Calu3 (cell line): ENCODE data around the gene ARHGEF16. TPM values are rescaled to one million over a fixed set of nuclear protein-coding genes. Genes with fewer than 3 reads are reported as not detected.

Source experiments
- BruUV-seq: library from RNA; stranded (reverse); fragments of 400-500 nt; replicated peaks from 2 replicates; lab custom pipeline; 2021; lab: Mats Ljungman, UMichigan
- CTCF ChIA-PET: fragments of 300-600 bp; sonication (Branson Sonifier 250); formaldehyde crosslinking; loops from one replicate; lab custom pipeline; 2022; ENCODE audit warnings: antibody characterized with exemption; lab: Charles Lee
- DNase-seq: peaks from one replicate; pipeline ENCODE4 v3.0.0; 2022
- H3K27ac Mint-ChIP-seq: one replicate; pipeline ENCODE4 v1.8.0; 2022; ENCODE audit warnings: mixed read lengths; ENCODE audit not compliant: unreplicated experiment
- H3K27me3 Mint-ChIP-seq: one replicate; pipeline ENCODE4 v1.8.0; 2022; ENCODE audit warnings: mixed read lengths; ENCODE audit not compliant: unreplicated experiment
- H3K36me3 Mint-ChIP-seq: one replicate; pipeline ENCODE4 v1.8.0; 2022; ENCODE audit warnings: mild to moderate bottlenecking, moderate library complexity, mixed read lengths; ENCODE audit not compliant: insufficient read depth, unreplicated experiment
- H3K4me1 Mint-ChIP-seq: one replicate; pipeline ENCODE4 v1.8.0; 2022; ENCODE audit warnings: mild to moderate bottlenecking, low read depth, mixed read lengths; ENCODE audit not compliant: unreplicated experiment
- H3K4me3 Mint-ChIP-seq: one replicate; pipeline ENCODE4 v1.8.0; 2022; ENCODE audit warnings: mild to moderate bottlenecking, low read depth, moderate library complexity, mixed read lengths; ENCODE audit not compliant: unreplicated experiment
- H3K9me3 Mint-ChIP-seq: one replicate; pipeline ENCODE4 v1.8.0; 2022; ENCODE audit warnings: low read depth, mixed read lengths; ENCODE audit not compliant: unreplicated experiment
- intact Hi-C: fragments of 100-400 bp; cut with micrococcal nuclease; formaldehyde crosslinking; loops from one replicate; pipeline ENCODE4 v1.10.0; 2022; ENCODE audit not compliant: unreplicated experiment
- total RNA-seq: library from RNA; stranded (reverse); gene quantifications from 2 replicates; pipeline ENCODE4 v1.2.3, GENCODE V29; 2022
- TF ChIP-seq, protein P1 (sequence below): fragments of 200-600 bp; IDR thresholded peaks from one replicate; pipeline ENCODE4 v1.8.0; 2022; ENCODE audit warnings: antibody characterized with exemption; ENCODE audit not compliant: unreplicated experiment

ARHGEF16 gene
- total RNA-seq, 1 experiment from 2014 or later, result 24.2 TPM

DNA sequence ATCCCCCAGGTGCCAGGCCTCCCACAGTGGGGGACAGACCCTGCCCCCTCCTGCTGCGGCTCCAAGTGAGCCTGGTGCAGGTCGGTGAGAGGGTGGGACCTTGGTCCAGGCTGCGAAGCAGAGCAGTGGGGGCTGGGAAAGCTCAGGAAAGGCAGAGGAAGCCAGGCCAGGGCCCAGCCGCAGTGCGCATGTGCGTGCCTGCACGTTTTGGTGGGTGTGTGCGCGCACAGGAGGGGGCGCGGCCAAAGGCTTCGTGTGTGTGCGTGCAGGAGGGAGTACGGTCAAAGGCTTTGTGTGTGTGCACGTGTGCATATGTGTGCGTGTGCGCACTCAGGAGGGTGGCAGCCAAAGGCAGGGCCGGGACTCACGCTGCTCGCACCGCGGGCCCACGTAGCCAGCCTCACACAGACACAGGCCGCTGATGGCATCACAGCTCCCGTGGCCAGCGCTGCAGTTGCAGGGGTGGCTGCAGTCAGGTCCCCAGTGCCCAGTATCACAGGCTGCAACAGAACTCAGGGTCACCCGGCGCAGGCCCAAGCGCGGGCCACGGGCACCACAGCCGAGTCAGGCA, 45.9 kb downstream of the ARHGEF16 start:
- H3K36me3 Mint-ChIP-seq, result peaks cover 10% of the 10 kb centered on the region
- no peak overlapping the region for H3K4me3 Mint-ChIP-seq
- no peak overlapping the region for H3K27ac Mint-ChIP-seq
- CTCF ChIA-PET, result no interaction called here
- intact Hi-C loops, result no loop called here
- H3K4me1 Mint-ChIP-seq, result no peaks in the 10 kb centered on the region
- no peak for DNase-seq
- no TSS peak for BruUV-seq
- H3K9me3 Mint-ChIP-seq, result no peaks in the 10 kb centered on the region
- H3K27me3 Mint-ChIP-seq, result no peaks in the 10 kb centered on the region
- TF ChIP-seq, protein P1, sequence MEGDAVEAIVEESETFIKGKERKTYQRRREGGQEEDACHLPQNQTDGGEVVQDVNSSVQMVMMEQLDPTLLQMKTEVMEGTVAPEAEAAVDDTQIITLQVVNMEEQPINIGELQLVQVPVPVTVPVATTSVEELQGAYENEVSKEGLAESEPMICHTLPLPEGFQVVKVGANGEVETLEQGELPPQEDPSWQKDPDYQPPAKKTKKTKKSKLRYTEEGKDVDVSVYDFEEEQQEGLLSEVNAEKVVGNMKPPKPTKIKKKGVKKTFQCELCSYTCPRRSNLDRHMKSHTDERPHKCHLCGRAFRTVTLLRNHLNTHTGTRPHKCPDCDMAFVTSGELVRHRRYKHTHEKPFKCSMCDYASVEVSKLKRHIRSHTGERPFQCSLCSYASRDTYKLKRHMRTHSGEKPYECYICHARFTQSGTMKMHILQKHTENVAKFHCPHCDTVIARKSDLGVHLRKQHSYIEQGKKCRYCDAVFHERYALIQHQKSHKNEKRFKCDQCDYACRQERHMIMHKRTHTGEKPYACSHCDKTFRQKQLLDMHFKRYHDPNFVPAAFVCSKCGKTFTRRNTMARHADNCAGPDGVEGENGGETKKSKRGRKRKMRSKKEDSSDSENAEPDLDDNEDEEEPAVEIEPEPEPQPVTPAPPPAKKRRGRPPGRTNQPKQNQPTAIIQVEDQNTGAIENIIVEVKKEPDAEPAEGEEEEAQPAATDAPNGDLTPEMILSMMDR, result no peak

GRCh38 chr1:3501437-3501836, 47.0 kb downstream of the ARHGEF16 start:
- TF ChIP-seq, protein P1, result no peak
- intact Hi-C loops, result no loop called here
- H3K4me3 Mint-ChIP-seq, result no peak overlapping the region
- H3K36me3 Mint-ChIP-seq, result peaks cover 10% of the 10 kb centered on the region
- H3K4me1 Mint-ChIP-seq, result no peaks in the 10 kb centered on the region
- CTCF ChIA-PET, result no interaction called here
- H3K27ac Mint-ChIP-seq, result no peak overlapping the region
- no TSS peak for BruUV-seq
- H3K9me3 Mint-ChIP-seq, result no peaks in the 10 kb centered on the region
- no peak for DNase-seq
- no peaks in the 10 kb centered on the region for H3K27me3 Mint-ChIP-seq

DNA sequence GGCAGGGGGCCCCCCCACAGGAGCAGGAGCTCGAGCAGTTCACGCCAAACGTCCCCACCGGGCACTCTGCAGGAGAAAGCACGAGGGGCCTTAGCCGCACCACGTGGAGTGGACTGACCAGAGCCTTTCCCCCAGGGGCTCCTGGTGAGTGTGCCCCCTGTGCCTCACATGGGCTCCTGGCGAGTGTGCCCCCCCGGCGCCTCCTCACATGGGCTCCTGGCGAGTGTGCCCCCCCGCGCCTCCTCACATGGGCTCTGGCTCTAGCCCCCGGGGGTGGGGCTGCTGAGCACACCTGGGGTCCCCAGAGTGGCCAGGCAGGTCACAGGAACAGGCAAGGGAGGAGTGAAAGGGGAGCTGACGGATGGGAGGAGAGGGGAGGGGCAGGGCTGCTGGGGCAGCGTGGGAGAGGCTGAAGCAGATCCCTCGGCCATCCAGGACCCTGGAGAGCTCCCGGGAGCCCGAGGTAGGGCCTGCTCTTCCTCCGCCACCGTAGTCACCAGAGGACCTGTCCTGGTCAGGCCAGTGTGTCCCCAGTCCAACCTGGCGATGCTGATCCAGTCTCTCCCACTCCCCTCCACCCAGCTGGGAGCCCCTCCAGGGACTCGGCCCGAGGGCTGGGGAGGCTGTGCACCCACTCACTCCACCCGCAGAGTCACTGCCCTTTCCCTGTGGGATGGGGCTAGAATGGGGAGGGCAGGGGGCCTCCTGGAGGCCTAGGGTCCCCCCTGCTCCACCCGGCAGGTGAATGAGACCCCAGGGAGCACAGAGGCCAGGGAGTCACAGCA, 47.6 kb downstream of the ARHGEF16 start:
- H3K27ac Mint-ChIP-seq, result no peak overlapping the region
- H3K4me1 Mint-ChIP-seq, result no peaks in the 10 kb centered on the region
- DNase-seq, result no peak
- no TSS peak for BruUV-seq
- intact Hi-C loops, result no loop called here
- CTCF ChIA-PET, result no interaction called here
- TF ChIP-seq, protein P1, result no peak
- H3K9me3 Mint-ChIP-seq, result no peaks in the 10 kb centered on the region
- peaks cover 10% of the 10 kb centered on the region for H3K36me3 Mint-ChIP-seq
- no peak overlapping the region for H3K4me3 Mint-ChIP-seq
- no peaks in the 10 kb centered on the region for H3K27me3 Mint-ChIP-seq

- BruUV-seq, result no TSS peak
- CTCF ChIA-PET, result no interaction called here
- Mint-ChIP-seq H3K4me3 (no peak overlapping the region), H3K27ac (no peak overlapping the region), H3K36me3 (peaks cover 9% of the 10 kb centered on the region), H3K4me1 (no peaks in the 10 kb centered on the region), H3K27me3 (no peaks in the 10 kb centered on the region), H3K9me3 (no peaks in the 10 kb centered on the region)
- DNase-seq, result no peak
- intact Hi-C loops, result no loop called here
- TF ChIP-seq, protein P1, result no peak
Measured at GRCh38 chr1:3502641-3503524, 48.4 kb downstream of the ARHGEF16 start.
